ENCODE data around the gene MAGEC3. TPM values are rescaled to one million over a fixed set of nuclear protein-coding genes. Genes with fewer than 3 reads are reported as not detected.

MAGEC3 gene
- total RNA-seq, 2 donors from 2014 or later, result not detected

- Histone ChIP-seq H3K27ac (no peak overlapping the region), H3K36me3 (no peaks in the 10 kb centered on the region), H3K4me3 (no peak overlapping the region), H3K9ac (ENCODE audit: low read depth in 2 of 2, low read length in 2 of 2) (no peak overlapping the region), H3K9me3 (no peaks in the 10 kb centered on the region), H3K4me1 (no peaks in the 10 kb centered on the region), H3K27me3 (no peaks in the 10 kb centered on the region)
- intact Hi-C loops (cut with DNase I), result no loop called here
- no peak for TF ChIP-seq CTCF (IDR thresholded peaks at IDR 0.05)
- DNase-seq, result no peak
Observed at GRCh38 chrX:141941234-141941633, 103.1 kb downstream of the MAGEC3 start.

DNA sequence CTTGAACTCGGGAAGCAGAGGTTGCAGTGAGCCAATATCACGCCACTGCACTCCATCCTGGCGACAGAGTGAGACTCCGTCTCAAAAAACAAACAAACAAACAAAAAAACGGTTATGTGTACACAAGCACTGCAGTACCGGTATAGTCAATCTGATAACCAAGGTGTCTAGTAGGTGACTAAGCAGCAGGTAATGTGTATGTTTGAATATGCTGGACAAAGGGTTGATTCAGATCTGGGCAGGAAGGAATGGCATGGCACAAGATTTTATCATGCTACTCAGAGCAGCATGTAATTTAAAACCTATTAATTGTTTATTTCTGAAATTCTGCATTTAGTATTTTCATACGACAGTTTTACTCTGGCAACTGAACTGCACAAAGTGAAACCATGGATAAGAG, 107.3 kb downstream of the MAGEC3 start:
- no peaks in the 10 kb centered on the region for H3K36me3 ChIP-seq
- H3K27me3 ChIP-seq, result no peaks in the 10 kb centered on the region
- H3K4me1 ChIP-seq, result no peaks in the 10 kb centered on the region
- H3K4me3 ChIP-seq, result no peak overlapping the region
- intact Hi-C loops (cut with DNase I), result no loop called here
- no peak for TF ChIP-seq CTCF (IDR thresholded peaks at IDR 0.05)
- no peak overlapping the region for H3K9ac ChIP-seq (ENCODE audit: low read depth in 2 of 2, low read length in 2 of 2)
- no peak overlapping the region for H3K27ac ChIP-seq
- no peak for DNase-seq
- no peaks in the 10 kb centered on the region for H3K9me3 ChIP-seq

DNA sequence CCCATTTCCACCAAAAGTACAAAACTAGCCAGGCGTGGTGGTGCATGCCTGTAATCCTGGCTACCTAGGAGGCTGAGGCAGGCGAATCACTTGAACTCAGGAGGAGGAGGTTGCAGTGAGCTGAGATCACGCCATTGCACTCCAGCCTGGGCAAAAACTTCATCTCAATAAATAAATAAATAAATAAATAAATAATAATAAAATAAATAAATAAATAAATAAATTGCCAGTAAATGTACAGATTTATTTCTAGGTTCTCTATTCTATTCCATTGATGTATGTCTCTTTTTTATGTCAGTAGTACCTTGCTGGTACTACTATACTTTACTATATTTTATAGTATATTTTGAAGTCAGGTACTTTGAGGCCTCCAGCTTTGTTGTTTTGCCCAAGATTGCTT, 109.2 kb downstream of the MAGEC3 start:
- Histone ChIP-seq H3K36me3 (no peaks in the 10 kb centered on the region), H3K9ac (ENCODE audit: low read depth in 2 of 2, low read length in 2 of 2) (no peak overlapping the region), H3K27me3 (no peaks in the 10 kb centered on the region), H3K4me3 (no peak overlapping the region), H3K9me3 (no peaks in the 10 kb centered on the region), H3K4me1 (no peaks in the 10 kb centered on the region), H3K27ac (no peak overlapping the region)
- intact Hi-C loops (cut with DNase I), result no loop called here
- TF ChIP-seq CTCF (IDR thresholded peaks at IDR 0.05), result no peak
- DNase-seq, result no peak

Other genes starting within 250 kb of the MAGEC3 start
- not detected for gene SPANXA2, start 248.6 kb upstream of the MAGEC3 start, total RNA-seq
- gene SPANXD, start 139.6 kb upstream of the MAGEC3 start, total RNA-seq, result not detected
- not detected for gene MAGEC1, start 65.6 kb downstream of the MAGEC3 start, total RNA-seq

All from colonic mucosa (tissue), 4 donors.